Liver (tissue), 9 donors: ENCODE data around the gene BEGAIN. TPM values are rescaled to one million over a fixed set of nuclear protein-coding genes. Genes with fewer than 3 reads are reported as not detected.

ENCODE experiments used
- DNase-seq: peaks from one replicate; pipeline ENCODE4 v3.0.0-alpha.2; 2017; ENCODE audit warnings: low spot score
- H3K27ac ChIP-seq, 2 donors: one replicate each; pipeline ENCODE4 v1.7.0; 2013; ENCODE audit warnings: inconsistent platforms in 2 of 2, low read length in 2 of 2, control low read depth in 1 of 2, low read depth in 1 of 2, mild to moderate bottlenecking in 1 of 2
- H3K27me3 ChIP-seq, 4 donors: one replicate each; pipeline versions ENCODE4 v1.6.1 to v1.7.0; 2013; ENCODE audit warnings: low read length in 3 of 4, inconsistent platforms in 1 of 4, mild to moderate bottlenecking in 1 of 4, moderate library complexity in 1 of 4; ENCODE audit not compliant: control insufficient read depth in 4 of 4, insufficient read depth in 4 of 4
- H3K36me3 ChIP-seq, 4 donors: one replicate each; pipeline versions ENCODE4 v1.6.1 to v1.7.0; 2013; ENCODE audit warnings: low read length in 3 of 4, mild to moderate bottlenecking in 3 of 4, low read depth in 1 of 4, moderate library complexity in 1 of 4; ENCODE audit not compliant: control insufficient read depth in 4 of 4, insufficient read depth in 3 of 4
- H3K4me1 ChIP-seq, 4 donors: one replicate each; pipeline versions ENCODE4 v1.6.1 to v1.7.0; 2013; ENCODE audit warnings: low read length in 3 of 4, mild to moderate bottlenecking in 3 of 4, moderate library complexity in 1 of 4; ENCODE audit not compliant: control insufficient read depth in 4 of 4, insufficient read depth in 4 of 4
- H3K4me3 ChIP-seq, 3 donors: one replicate each; pipeline versions ENCODE4 v1.6.1 to v1.7.0; 2013; ENCODE audit warnings: low read length in 3 of 3, control low read depth in 1 of 3, low read depth in 1 of 3, mild to moderate bottlenecking in 1 of 3
- H3K9ac ChIP-seq, 2 donors: one replicate each; pipeline ENCODE4 v1.7.0; 2013; ENCODE audit warnings: low read length in 2 of 2, mild to moderate bottlenecking in 2 of 2, moderate library complexity in 2 of 2, control low read depth in 1 of 2, low read depth in 1 of 2
- H3K9me3 ChIP-seq, 4 donors: one replicate each; pipeline versions ENCODE4 v1.6.1 to v1.7.0; 2013; ENCODE audit warnings: low read length in 3 of 4; ENCODE audit not compliant: control insufficient read depth in 4 of 4
- ATF3 ChIP-seq: IDR thresholded peaks from 2 replicates; pipeline ENCODE4 v1.6.1; 2016; ENCODE audit warnings: antibody characterized with exemption
- CTCF ChIP-seq: fragments of 150-350 bp; IDR thresholded peaks from 2 replicates; pipeline ENCODE4 v1.5.1; 2017; ENCODE audit warnings: improper control_type of control experiment, low read depth, low read length; ENCODE audit not compliant: missing input control
- EGR1 ChIP-seq, 2 donors: IDR thresholded peaks; 2 replicates each; pipeline ENCODE4 v1.6.1; 2016 to 2018; ENCODE audit warnings: antibody characterized with exemption in 2 of 2, low read depth in 2 of 2
- FOXA1 ChIP-seq: IDR thresholded peaks from 2 replicates; pipeline ENCODE4 v1.6.1; 2016; ENCODE audit warnings: antibody characterized with exemption
- FOXA2 ChIP-seq: IDR thresholded peaks from 2 replicates; pipeline ENCODE4 v1.6.1; 2016; ENCODE audit warnings: antibody characterized with exemption
- GABPA ChIP-seq, 2 donors: IDR thresholded peaks in 1 of 2; conservative IDR thresholded peaks in 1 of 2; 2 replicates each; pipeline ENCODE4 v1.6.1; 2016; ENCODE audit warnings: antibody characterized with exemption in 2 of 2, mild to moderate bottlenecking in 1 of 2, moderate library complexity in 1 of 2
- HNF4A ChIP-seq, 2 donors: conservative IDR thresholded peaks; 2 replicates each; pipeline ENCODE4 v1.6.1; 2016; ENCODE audit warnings: antibody characterized with exemption in 2 of 2, mild to moderate bottlenecking in 2 of 2
- HNF4G ChIP-seq: IDR thresholded peaks from 2 replicates; pipeline ENCODE4 v1.6.1; 2016; ENCODE audit warnings: antibody characterized with exemption
- JUND ChIP-seq, 2 donors: IDR thresholded peaks; 2 replicates each; pipeline ENCODE4 v1.6.1; 2016; ENCODE audit warnings: antibody characterized with exemption in 2 of 2
- NR2F2 ChIP-seq: IDR thresholded peaks from 2 replicates; pipeline ENCODE4 v1.6.1; 2016; ENCODE audit warnings: antibody characterized with exemption
- RAD21 ChIP-seq, 2 donors: IDR thresholded peaks; 2 replicates each; pipeline ENCODE4 v1.6.1; 2016; ENCODE audit warnings: antibody characterized with exemption in 2 of 2, mild to moderate bottlenecking in 2 of 2
- RXRA ChIP-seq, 2 donors: IDR thresholded peaks; 2 replicates each; pipeline ENCODE4 v1.6.1; 2017 to 2018; ENCODE audit warnings: antibody characterized with exemption in 2 of 2, mild to moderate bottlenecking in 1 of 2
- TAF1 ChIP-seq: conservative IDR thresholded peaks from 2 replicates; pipeline ENCODE4 v1.6.1; 2016; ENCODE audit warnings: antibody characterized with exemption, mild to moderate bottlenecking
- YY1 ChIP-seq: IDR thresholded peaks from 2 replicates; pipeline ENCODE4 v1.6.1; 2016; ENCODE audit warnings: antibody characterized with exemption, mild to moderate bottlenecking
- WGBS: extraction: QIAGEN DNeasy Blood & Tissue Kit; methylation state at CpG from one replicate; pipeline ENCODE4 v1.1.7; 2013; 5-methylcytosine and 5-hydroxymethylcytosine counted together
- polyA plus RNA-seq, 2 donors: library from polyadenylated mRNA; stranded (reverse) in 1 of 2; unstranded in 1 of 2; fragments of 200-250 nt in 1 of 2; fragments of >200 nt in 1 of 2; fragmentation: Nextera tagmentation in 1 of 2; extraction: Ambion mirVana in 1 of 2; gene quantifications; one replicate each; pipeline versions ENCODE4 v1.2.1 to v1.2.3, GENCODE V29; 2013 to 2015
- total RNA-seq, 2 donors: library from RNA; depleted of rRNA; stranded (reverse); fragments of >200 nt; gene quantifications; one replicate each; pipeline ENCODE4 v1.2.3, GENCODE V29; 2014
- TF ChIP-seq, protein P1 (sequence below): IDR thresholded peaks from 2 replicates; pipeline ENCODE4 v1.6.1; 2016; ENCODE audit warnings: antibody characterized with exemption, mild to moderate bottlenecking
- TF ChIP-seq, protein P2 (sequence below): IDR thresholded peaks from 2 replicates; pipeline ENCODE4 v1.6.1; 2016; ENCODE audit warnings: antibody characterized with exemption
- TF ChIP-seq, protein P3 (sequence below): IDR thresholded peaks from 2 replicates; pipeline ENCODE4 v1.6.1; 2016; ENCODE audit warnings: antibody characterized with exemption
- donor health status: healthy.
- donor health status: healthy.
- donor health status: healthy.
- donor health status: healthy.
- donor health status: healthy.

BEGAIN gene
- total and polyA plus RNA-seq, 4 donors: 0.11 to 1.9 (median 0.29) TPM

DNA sequence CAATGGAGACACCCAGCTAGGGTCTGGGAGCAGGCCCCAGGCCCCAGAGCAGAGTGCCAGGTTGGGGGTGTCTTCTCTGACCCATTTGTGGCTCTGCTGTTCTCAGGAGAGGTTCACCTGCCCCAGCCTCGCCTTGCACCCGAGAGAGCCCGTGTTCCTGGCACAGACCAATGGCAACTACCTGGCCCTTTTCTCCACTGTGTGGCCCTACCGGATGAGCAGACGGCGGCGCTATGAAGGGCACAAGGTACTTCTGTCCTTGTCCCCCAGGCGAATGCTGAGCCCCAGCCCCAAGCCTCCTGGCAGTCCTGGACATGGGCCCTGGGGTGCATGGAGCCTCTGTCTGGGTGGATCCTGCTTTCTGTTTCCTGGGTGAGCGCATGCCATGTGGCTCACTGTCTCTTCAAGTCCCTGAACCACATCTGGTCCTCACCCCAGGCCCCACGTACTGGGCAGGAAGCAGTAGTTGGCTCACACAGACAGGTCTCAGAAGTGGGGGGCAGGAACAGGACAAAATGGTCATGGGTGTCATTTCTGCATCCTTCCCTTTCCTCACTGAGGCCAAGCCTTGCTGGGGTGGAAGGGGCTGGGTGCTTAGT lies 58.2 kb downstream of the BEGAIN start:
- no peak for DNase-seq
- no peaks in the 10 kb centered on the region for H3K27me3 ChIP-seq
- 96% methylated on average over 10 of the region's 10 CpGs for WGBS
- no peak overlapping the region for H3K9ac ChIP-seq
- H3K9me3 ChIP-seq: no peaks in the 10 kb centered on the region
- H3K4me1 ChIP-seq: peaks cover 7 to 14% (median 13%) of the 10 kb centered on the region in 4 donors
- no peak overlapping the region for H3K4me3 ChIP-seq
- H3K36me3 ChIP-seq: peaks cover 0 to 9% (median 5%) of the 10 kb centered on the region in 4 donors
- TF ChIP-seq, protein P1, sequence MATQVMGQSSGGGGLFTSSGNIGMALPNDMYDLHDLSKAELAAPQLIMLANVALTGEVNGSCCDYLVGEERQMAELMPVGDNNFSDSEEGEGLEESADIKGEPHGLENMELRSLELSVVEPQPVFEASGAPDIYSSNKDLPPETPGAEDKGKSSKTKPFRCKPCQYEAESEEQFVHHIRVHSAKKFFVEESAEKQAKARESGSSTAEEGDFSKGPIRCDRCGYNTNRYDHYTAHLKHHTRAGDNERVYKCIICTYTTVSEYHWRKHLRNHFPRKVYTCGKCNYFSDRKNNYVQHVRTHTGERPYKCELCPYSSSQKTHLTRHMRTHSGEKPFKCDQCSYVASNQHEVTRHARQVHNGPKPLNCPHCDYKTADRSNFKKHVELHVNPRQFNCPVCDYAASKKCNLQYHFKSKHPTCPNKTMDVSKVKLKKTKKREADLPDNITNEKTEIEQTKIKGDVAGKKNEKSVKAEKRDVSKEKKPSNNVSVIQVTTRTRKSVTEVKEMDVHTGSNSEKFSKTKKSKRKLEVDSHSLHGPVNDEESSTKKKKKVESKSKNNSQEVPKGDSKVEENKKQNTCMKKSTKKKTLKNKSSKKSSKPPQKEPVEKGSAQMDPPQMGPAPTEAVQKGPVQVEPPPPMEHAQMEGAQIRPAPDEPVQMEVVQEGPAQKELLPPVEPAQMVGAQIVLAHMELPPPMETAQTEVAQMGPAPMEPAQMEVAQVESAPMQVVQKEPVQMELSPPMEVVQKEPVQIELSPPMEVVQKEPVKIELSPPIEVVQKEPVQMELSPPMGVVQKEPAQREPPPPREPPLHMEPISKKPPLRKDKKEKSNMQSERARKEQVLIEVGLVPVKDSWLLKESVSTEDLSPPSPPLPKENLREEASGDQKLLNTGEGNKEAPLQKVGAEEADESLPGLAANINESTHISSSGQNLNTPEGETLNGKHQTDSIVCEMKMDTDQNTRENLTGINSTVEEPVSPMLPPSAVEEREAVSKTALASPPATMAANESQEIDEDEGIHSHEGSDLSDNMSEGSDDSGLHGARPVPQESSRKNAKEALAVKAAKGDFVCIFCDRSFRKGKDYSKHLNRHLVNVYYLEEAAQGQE: no peak
- TF ChIP-seq NR2F2 (no peak), HNF4A (conservative IDR thresholded peaks at IDR 0.05) (no peak), EGR1 (IDR thresholded peaks at IDR 0.05; ENCODE audit: low read depth in 2 of 2) (no peak), FOXA1 (no peak), TAF1 (no peak), JUND (IDR thresholded peaks at IDR 0.05) (no peak), FOXA2 (no peak), RXRA (IDR thresholded peaks at IDR 0.05) (no peak), CTCF (no peak), HNF4G (no peak)
- TF ChIP-seq, protein P2, sequence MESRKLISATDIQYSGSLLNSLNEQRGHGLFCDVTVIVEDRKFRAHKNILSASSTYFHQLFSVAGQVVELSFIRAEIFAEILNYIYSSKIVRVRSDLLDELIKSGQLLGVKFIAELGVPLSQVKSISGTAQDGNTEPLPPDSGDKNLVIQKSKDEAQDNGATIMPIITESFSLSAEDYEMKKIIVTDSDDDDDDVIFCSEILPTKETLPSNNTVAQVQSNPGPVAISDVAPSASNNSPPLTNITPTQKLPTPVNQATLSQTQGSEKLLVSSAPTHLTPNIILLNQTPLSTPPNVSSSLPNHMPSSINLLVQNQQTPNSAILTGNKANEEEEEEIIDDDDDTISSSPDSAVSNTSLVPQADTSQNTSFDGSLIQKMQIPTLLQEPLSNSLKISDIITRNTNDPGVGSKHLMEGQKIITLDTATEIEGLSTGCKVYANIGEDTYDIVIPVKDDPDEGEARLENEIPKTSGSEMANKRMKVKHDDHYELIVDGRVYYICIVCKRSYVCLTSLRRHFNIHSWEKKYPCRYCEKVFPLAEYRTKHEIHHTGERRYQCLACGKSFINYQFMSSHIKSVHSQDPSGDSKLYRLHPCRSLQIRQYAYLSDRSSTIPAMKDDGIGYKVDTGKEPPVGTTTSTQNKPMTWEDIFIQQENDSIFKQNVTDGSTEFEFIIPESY: no peak
- TF ChIP-seq, protein P3, sequence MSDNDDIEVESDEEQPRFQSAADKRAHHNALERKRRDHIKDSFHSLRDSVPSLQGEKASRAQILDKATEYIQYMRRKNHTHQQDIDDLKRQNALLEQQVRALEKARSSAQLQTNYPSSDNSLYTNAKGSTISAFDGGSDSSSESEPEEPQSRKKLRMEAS: no peak
- H3K27ac ChIP-seq: no peak overlapping the region

DNA sequence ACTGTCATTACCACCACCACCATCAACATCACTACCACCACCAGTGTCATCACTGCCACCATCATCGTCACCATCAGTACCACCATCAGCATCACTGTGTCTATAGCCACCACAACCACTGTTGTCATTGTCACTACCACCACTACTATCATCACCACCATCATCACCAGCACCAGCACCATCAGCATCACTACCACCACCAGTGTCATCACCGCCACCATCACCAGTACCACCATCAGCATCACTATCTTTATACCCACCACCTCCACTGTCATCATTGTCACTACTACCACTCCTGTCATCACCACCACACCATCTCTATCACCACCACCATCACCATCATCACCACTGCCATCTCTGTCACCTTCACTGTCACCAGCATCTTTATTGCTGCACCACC lies 60.6 kb downstream of the BEGAIN start:
- DNase-seq: peak; percentile 32
- TF ChIP-seq, protein P1: no peak
- TF ChIP-seq YY1 (no peak), EGR1 (IDR thresholded peaks at IDR 0.05; ENCODE audit: low read depth in 2 of 2) (no peak), FOXA2 (no peak), ATF3 (no peak), JUND (IDR thresholded peaks at IDR 0.05) (no peak), GABPA (IDR thresholded peaks at IDR 0.05 in 1 of 2, conservative IDR thresholded peaks at IDR 0.05 in 1 of 2) (no peak), RAD21 (IDR thresholded peaks at IDR 0.05) (no peak), NR2F2 (no peak)
- TF ChIP-seq, protein P2: no peak

More for the DNA sequence above, 60.6 kb downstream of the BEGAIN start:
- Histone ChIP-seq H3K9me3 (no peaks in the 10 kb centered on the region), H3K36me3 (peaks cover 0 to 9% (median 5%) of the 10 kb centered on the region in 4 donors), H3K4me3 (no peak overlapping the region), H3K27me3 (no peaks in the 10 kb centered on the region), H3K4me1 (no peaks in the 10 kb centered on the region), H3K9ac (no peak overlapping the region), H3K27ac (no peak overlapping the region)
- 96% methylated on average over 2 of the region's 2 CpGs for WGBS
